ENCODE results near the gene TLX1.

TLX1 gene

DNA sequence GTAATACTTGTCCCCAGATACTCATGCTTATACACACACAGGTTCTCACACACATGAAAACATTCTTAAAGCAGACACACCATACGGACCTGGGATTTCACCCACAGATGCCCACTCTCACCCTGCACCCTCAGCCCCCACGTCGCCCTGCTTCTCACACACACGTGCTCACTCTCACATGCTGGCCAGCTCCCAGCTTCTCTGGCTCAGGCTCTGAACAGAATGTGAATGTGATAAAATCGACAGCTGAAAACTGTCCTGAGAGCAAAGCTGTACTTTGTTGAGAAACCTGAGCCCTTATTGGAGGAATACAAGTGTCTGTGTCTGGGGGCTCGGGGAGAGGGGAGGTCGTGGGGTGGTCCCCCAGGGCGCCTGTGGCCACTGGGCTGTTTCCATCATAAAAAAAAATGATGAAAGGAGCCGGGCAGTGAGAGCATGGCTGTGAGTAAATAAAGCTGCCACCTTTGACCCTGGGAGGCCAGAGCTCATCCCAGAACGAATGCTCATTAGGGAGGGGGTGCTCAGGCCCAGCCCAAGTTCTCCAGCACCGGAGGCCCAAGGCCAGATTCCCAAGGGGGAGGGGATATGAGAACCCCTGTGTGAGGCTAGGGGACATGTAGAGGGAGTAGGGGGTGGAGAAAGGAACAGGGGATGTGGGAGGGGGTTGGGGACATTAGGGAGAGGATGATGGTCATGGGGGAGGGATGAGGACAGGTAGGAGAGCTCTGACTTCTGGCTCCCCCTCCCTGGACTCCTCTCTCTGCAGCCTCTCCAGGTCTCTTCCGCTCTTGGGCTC, 18.1 kb upstream of the TLX1 start:
- no peak for DNase-seq

GRCh38 chr10:101113890-101114403, 17.2 kb upstream of the TLX1 start:
- no peak for DNase-seq

DNA sequence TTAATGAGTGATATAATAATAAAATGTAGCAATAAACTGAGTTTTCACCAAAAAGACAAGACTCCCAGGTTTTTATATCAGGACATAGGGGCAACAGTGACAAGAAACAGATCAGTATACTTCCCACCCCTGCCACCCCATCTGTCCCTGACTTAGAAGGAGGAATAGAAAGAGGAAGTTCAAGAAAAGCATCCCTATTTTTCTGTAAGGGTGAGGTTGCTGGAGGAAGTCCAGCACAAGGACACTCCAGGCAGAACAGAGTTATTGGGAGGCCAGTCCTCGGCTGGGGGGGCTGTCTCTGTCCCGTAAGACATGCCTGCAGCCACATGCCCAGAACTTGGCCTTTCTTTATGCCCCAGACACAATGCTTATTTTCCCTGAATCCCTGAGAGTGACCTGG, 16.5 kb upstream of the TLX1 start:
- DNase-seq = no peak

GRCh38 chr10:101116754-101117153, 14.3 kb upstream of the TLX1 start:
- DNase-seq = no peak

- no peak for DNase-seq
Measured at GRCh38 chr10:101118031-101118430, 13.1 kb upstream of the TLX1 start.

GRCh38 chr10:101120520-101120883, 10.6 kb upstream of the TLX1 start:
- DNase-seq = no peak

GRCh38 chr10:101120884-101121653, 10.0 kb upstream of the TLX1 start:
- DNase-seq = no peak

DNA sequence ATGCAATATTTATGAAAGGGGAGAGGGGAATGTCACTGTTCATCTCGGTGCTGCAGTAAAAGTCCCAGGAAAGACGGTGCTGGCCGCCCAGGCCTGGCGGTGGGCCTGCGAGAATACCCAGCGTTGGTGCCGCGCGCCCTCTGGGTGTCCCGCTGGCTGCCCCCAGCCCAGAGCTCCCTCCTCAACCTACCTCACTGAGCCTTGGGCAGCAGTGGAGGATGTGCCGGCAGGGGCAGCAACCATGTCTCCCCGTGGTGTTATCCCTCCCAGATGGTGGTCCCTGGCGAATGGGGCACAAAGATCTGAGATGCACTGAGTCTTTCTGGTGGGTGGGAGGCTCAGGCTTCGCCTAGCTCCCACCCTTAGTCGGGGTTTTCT, 9.5 kb upstream of the TLX1 start:
- DNase-seq = no peak

- no peak for DNase-seq
Measured at GRCh38 chr10:101122270-101123084, 8.6 kb upstream of the TLX1 start.

DNA sequence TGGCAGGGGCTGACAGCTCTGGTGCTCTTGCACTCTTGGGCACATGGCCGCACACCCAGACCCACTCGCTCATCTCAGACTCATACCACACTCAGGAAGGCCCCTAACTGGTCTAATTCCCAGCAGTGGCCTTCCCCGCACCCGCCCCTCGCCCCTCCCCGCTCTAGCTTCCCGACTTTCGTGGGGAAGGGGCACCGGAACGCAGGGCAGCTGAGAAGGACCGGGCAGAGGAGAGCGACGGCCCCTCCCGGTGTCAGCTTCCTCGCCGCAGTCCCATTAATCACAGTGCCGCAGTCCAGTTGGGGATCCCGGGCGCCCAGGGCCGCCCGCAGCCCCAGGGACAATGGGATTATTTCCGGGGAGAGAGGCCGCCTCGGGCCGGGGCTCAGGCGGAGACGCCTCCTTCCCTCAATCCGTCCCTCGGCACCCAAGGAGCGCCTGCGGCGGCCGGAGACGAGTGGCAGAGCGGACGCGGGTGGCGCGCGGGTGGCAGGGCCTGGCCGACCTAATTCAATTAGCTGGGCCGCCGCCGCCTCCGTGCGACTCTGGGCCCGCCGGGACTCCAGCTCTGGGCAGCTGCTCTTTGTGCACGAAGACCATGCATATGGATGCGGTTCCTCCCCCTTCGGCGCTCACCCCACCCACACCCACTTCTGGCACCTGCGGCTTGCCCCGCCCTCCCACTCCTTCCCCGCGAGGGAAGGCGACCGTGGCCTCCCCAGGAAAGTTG, 7.8 kb upstream of the TLX1 start:
- no peak for DNase-seq

GRCh38 chr10:101123815-101124617, 7.1 kb upstream of the TLX1 start:
- DNase-seq = no peak

DNA sequence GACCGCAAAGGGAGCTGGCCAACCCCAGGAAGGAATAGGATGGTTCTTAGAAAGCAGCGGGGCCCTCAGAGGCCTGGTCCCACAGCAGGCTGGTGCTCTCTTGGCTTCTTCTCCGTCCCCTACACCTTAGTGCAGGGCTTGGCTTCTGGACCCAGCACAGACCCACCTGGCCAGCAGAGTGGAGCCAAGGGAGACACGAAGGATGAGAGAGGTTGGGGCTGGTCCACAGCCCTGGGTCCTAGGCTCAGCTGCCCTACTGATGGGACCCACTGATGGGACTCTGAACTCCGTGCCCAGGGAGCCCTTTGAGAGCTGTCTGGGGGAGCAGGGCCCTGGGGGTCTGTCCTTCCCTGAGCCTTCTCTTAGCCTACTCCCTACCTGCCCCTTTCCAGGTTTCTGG, 6.2 kb upstream of the TLX1 start:
- DNase-seq = no peak

- DNase-seq = no peak
Measured at GRCh38 chr10:101126684-101127628, 4.1 kb upstream of the TLX1 start.

GRCh38 chr10:101130141-101130540, 959 bp upstream of the TLX1 start:
- DNase-seq = no peak

DNA sequence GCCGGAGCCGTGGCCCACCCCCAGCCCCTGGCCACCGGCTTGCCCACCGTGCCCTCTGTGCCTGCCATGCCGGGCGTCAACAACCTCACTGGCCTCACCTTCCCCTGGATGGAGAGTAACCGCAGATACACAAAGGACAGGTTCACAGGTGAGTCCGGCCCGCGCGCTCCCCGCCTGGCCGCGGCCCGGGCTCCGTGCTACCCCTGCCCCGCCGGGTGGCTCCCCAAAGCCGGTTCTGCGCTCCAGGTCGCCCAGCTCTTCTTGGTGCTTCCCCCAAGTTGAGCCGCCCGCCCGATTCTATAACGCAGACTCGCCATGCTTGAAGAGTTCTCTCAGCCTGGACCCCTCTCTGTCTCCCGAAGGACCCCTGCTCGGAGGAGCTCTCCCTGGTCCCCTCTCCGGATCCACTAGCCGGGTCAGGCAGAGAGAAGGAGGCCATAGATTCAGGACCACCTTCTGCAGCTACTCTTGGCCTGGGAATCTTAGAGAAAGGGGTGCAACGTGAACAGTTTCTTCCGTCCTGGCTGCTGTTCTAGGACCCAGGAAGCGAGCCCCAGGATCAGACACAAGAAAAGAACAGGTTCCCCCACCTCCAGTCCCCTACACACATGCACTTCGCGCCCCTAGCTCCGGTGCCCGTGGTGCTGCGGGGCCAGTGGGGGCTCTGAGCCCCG, 999 bp downstream of the TLX1 start:
- no peak for DNase-seq

DNA sequence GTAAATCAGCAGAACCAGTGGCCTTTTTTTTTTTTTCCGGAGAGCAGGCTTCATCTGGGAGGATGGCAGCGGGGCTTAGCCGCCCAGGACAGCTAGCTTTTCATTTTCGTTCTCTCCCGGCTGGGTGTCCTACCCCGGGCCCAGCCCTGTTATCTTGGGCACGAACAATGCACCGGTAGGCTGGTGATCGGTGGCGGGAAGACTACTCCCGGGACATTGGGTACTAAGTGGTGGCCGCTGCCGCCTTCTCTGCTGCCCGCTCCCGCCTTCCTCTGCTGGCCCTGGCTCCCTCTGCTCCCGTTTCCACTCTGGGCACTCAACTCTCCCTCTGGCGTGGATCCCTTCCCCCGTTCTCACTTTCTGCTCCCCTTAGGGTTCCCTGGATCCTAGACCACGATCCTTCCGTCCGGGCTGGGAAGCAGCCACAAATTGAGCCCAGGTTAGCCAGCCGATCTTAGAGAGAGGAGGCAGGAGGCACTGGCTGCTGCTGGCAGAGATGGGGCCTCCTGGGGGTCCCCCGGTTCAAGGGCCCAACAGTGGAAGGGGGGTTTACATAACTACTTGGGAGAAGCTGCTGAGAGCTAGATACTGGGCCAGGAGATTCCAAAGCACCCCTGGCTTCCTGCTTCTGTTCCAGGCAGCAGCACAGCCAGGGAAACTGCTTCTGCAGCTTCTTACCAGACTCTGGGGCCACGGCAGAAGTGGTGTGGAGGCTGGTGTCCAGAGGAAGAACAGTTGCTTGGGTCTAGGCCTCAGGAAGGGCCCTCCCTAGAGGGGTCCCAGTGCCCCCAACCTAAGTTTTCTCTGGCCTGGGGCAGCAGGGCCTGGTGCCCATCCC, 1.8 kb downstream of the TLX1 start:
- no peak for DNase-seq

- DNase-seq = no peak
Measured at GRCh38 chr10:101133489-101134298, 2.6 kb downstream of the TLX1 start.
